ENCODE measurements around the gene PGAM4.
"Not testable (repeated sequence)": the region's sequence is repeated elsewhere in the genome, so short reads cannot be mapped to it uniquely, and the experiment has no call there.

PGAM4 gene

GRCh38 chrX:77925764-77926163 is 43.7 kb downstream of the PGAM4 start:
- no peak for DNase-seq

DNA sequence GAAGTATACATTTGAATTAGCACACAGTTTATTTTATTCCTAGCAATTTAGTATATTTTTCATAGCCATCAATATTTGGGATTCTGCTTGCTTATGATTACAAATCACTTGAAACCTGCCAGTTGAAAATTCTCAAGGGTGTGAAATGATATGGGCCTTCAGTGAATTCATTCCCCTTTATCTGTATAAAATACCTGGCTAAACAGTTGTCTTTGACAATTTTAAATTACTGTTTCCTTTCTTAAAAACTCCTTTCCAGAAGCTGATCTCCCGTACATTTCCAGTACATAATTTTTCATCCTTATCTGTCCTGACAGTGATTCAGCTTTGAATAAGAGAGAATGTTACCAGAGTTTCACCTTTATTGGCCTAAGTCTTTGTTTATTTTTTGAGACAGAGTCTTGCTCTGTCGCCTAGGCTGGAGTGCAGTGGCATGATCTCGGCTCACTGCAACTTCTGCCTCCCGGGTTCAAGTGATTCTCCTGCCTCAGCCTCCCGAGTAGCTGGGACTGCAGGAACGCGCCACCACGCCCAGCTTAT is 45.0 kb downstream of the PGAM4 start:
- DNase-seq = no peak

- no peak for DNase-seq
Observed at GRCh38 chrX:77922787-77923186, 46.7 kb downstream of the PGAM4 start.

- not testable (repeated sequence) for DNase-seq
Observed at GRCh38 chrX:77919370-77919769, 50.1 kb downstream of the PGAM4 start.

- DNase-seq = no peak
Observed at GRCh38 chrX:77918568-77918967, 50.9 kb downstream of the PGAM4 start.

Data from hypothalamus (tissue), 51 donors.